ENCODE measurements around the gene ACVR1B.

The ACVR1B gene

GRCh38 chr12:51944608-51945233 lies 6.8 kb upstream of the ACVR1B start:
- DNase-seq, result no peak

GRCh38 chr12:51947246-51947996 lies 4.1 kb upstream of the ACVR1B start:
- no peak for DNase-seq

- DNase-seq, result no peak
Observed at GRCh38 chr12:51948066-51948465, 3.4 kb upstream of the ACVR1B start.

- DNase-seq, result no peak
Observed at GRCh38 chr12:51949342-51950030, 2.0 kb upstream of the ACVR1B start.

- no peak for DNase-seq
Observed at GRCh38 chr12:51950682-51951198, 759 bp upstream of the ACVR1B start.

GRCh38 chr12:51951843-51952722 lies 584 bp downstream of the ACVR1B start:
- no peak for DNase-seq

- DNase-seq, result no peak
Observed at GRCh38 chr12:51953089-51953488, 1.6 kb downstream of the ACVR1B start.

- no peak for DNase-seq
Observed at GRCh38 chr12:51953864-51954263, 2.4 kb downstream of the ACVR1B start.

- no peak for DNase-seq
Observed at GRCh38 chr12:51954561-51955361, 3.3 kb downstream of the ACVR1B start.

GRCh38 chr12:51955702-51956101 lies 4.2 kb downstream of the ACVR1B start:
- DNase-seq, result no peak

GRCh38 chr12:51958542-51958941 lies 7.0 kb downstream of the ACVR1B start:
- DNase-seq, result no peak

GRCh38 chr12:51959211-51959610 lies 7.7 kb downstream of the ACVR1B start:
- no peak for DNase-seq

- DNase-seq, result no peak
Observed at GRCh38 chr12:51959921-51960320, 8.4 kb downstream of the ACVR1B start.

- DNase-seq, result no peak
Observed at GRCh38 chr12:51960488-51960887, 9.0 kb downstream of the ACVR1B start.

GRCh38 chr12:51960890-51961289 lies 9.4 kb downstream of the ACVR1B start:
- DNase-seq, result no peak

- DNase-seq, result no peak
Observed at GRCh38 chr12:51961834-51962233, 10.3 kb downstream of the ACVR1B start.

- DNase-seq, result no peak
Observed at GRCh38 chr12:51962737-51963136, 11.2 kb downstream of the ACVR1B start.

GRCh38 chr12:51963477-51963876 lies 12.0 kb downstream of the ACVR1B start:
- no peak for DNase-seq

GRCh38 chr12:51969643-51970042 lies 18.1 kb downstream of the ACVR1B start:
- no peak for DNase-seq

- DNase-seq, result peak in 3 of 5 experiments; percentile 25 to 95 (median 66)
Observed at GRCh38 chr12:51970904-51971646, 19.6 kb downstream of the ACVR1B start.

All from T-helper 2 cell (primary cell).